Measurements from ENCODE around the gene NFX1.

DNA sequence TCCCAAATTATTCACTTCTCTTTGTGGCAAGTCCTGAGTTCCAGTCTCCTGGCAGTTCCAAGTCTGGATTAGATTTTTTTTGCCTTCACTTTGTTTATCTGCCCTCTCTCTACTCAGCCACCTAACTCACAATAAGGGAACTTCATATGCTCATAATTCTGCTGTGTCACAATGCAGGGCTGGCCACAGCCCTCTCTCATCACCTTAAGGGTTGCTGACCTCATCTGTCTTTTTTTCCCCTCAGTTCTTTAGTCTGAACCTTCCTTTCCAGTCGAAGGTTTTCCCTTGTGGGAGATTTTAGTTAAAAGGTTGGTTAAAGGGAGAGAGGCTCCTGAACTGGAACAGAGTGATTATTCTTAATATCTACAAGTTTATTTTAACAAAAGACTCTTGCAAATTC is 29.9 kb upstream of the NFX1 start:
- TF ChIP-seq, protein P1, sequence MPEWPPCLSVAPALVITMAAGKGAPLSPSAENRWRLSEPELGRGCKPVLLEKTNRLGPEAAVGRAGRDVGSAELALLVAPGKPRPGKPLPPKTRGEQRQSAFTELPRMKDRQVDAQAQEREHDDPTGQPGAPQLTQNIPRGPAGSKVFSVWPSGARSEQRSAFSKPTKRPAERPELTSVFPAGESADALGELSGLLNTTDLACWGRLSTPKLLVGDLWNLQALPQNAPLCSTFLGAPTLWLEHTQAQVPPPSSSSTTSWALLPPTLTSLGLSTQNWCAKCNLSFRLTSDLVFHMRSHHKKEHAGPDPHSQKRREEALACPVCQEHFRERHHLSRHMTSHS (tag by site-specific recombination; IDR thresholded peaks at IDR 0.05) = no peak
- TF ChIP-seq, protein P2, sequence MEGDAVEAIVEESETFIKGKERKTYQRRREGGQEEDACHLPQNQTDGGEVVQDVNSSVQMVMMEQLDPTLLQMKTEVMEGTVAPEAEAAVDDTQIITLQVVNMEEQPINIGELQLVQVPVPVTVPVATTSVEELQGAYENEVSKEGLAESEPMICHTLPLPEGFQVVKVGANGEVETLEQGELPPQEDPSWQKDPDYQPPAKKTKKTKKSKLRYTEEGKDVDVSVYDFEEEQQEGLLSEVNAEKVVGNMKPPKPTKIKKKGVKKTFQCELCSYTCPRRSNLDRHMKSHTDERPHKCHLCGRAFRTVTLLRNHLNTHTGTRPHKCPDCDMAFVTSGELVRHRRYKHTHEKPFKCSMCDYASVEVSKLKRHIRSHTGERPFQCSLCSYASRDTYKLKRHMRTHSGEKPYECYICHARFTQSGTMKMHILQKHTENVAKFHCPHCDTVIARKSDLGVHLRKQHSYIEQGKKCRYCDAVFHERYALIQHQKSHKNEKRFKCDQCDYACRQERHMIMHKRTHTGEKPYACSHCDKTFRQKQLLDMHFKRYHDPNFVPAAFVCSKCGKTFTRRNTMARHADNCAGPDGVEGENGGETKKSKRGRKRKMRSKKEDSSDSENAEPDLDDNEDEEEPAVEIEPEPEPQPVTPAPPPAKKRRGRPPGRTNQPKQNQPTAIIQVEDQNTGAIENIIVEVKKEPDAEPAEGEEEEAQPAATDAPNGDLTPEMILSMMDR (tag by site-specific recombination; IDR thresholded peaks at IDR 0.05) = no peak
- TF ChIP-seq, protein P3, sequence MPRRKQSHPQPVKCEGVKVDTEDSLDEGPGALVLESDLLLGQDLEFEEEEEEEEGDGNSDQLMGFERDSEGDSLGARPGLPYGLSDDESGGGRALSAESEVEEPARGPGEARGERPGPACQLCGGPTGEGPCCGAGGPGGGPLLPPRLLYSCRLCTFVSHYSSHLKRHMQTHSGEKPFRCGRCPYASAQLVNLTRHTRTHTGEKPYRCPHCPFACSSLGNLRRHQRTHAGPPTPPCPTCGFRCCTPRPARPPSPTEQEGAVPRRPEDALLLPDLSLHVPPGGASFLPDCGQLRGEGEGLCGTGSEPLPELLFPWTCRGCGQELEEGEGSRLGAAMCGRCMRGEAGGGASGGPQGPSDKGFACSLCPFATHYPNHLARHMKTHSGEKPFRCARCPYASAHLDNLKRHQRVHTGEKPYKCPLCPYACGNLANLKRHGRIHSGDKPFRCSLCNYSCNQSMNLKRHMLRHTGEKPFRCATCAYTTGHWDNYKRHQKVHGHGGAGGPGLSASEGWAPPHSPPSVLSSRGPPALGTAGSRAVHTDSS (tag by site-specific recombination; IDR thresholded peaks at IDR 0.05) = no peak
- TF ChIP-seq ZNF785 (tag by site-specific recombination; IDR thresholded peaks at IDR 0.05) = no peak
